BJ (cell line): ENCODE measurements around the gene PKP3. TPM values are rescaled to one million over a fixed set of nuclear protein-coding genes. Genes with fewer than 3 reads are reported as not detected.
"Not testable (repeated sequence)": the region's sequence is repeated elsewhere in the genome, so short reads cannot be mapped to it uniquely, and the experiment has no call there.

ENCODE experiments used
- CTCF ChIA-PET: fragments of 350-600 bp; formaldehyde crosslinking; extraction: SDS; loops from one replicate; lab custom pipeline; 2021; ENCODE audit warnings: antibody characterized with exemption, inconsistent platforms; lab: Yijun Ruan, JAX
- POLR2A ChIA-PET: fragments of 300-600 bp; sonication (Branson Sonifier 250); formaldehyde crosslinking; extraction: SDS; loops from one replicate; lab custom pipeline; 2021; ENCODE audit warnings: antibody characterized with exemption; lab: Charles Lee
- DNase-seq: peaks from one replicate; pipeline ENCODE4 v3.0.0-alpha.2; 2011; ENCODE audit warnings: low read depth
- H3K27me3 ChIP-seq: 2 replicates; pipeline ENCODE4 v1.6.0; 2011; ENCODE audit warnings: low read length; ENCODE audit not compliant: control insufficient read depth, insufficient read depth
- H3K36me3 ChIP-seq: 2 replicates; pipeline ENCODE4 v1.5.1; 2011; ENCODE audit warnings: low read length; ENCODE audit not compliant: control insufficient read depth, insufficient read depth
- H3K4me3 ChIP-seq: 2 replicates; pipeline ENCODE4 v1.5.1; 2011; ENCODE audit warnings: low read depth, mild to moderate bottlenecking, control low read depth, low read length
- CTCF ChIP-seq: IDR thresholded peaks from 2 replicates; pipeline ENCODE4 v1.5.1; 2011; ENCODE audit warnings: low read depth, mild to moderate bottlenecking, control low read depth, inconsistent platforms, low read length, moderate library complexity; ENCODE audit not compliant: insufficient read depth
- polyA plus RNA-seq: library from polyadenylated mRNA; depleted of rRNA; stranded (reverse); fragments of >200 nt; gene quantifications from 2 replicates; pipeline ENCODE4 v1.2.3, GENCODE V29; 2011

PKP3 gene
- polyA plus RNA-seq, 1 experiment = 0.86 TPM

GRCh38 chr11:431921-432320 lies 37.9 kb downstream of the PKP3 start:
- Histone ChIP-seq H3K4me3 (no peak overlapping the region), H3K36me3 (no peaks in the 10 kb centered on the region), H3K27me3 (0 out of 2 replicates have a peak, but pooled peaks cover under 1% of the 10 kb centered on the region)
- DNase-seq = no peak
- TF ChIP-seq CTCF = no peak
- ChIA-PET POLR2A (no interaction called here), CTCF (no interaction called here)

- Histone ChIP-seq H3K4me3 (no peak overlapping the region), H3K36me3 (no peaks in the 10 kb centered on the region), H3K27me3 (no peaks in the 10 kb centered on the region)
- ChIA-PET CTCF (no interaction called here), POLR2A (no interaction called here)
- DNase-seq = no peak
- TF ChIP-seq CTCF = no peak
These were observed 38.6 kb downstream of the PKP3 start for GRCh38 chr11:432501-433100.

- ChIA-PET POLR2A (no interaction called here), CTCF (no interaction called here)
- no peak for DNase-seq
- Histone ChIP-seq H3K27me3 (no peaks in the 10 kb centered on the region), H3K4me3 (no peak overlapping the region), H3K36me3 (no peaks in the 10 kb centered on the region)
- no peak for TF ChIP-seq CTCF
These were observed 39.1 kb downstream of the PKP3 start for GRCh38 chr11:433111-433510.

GRCh38 chr11:433641-434040 lies 39.6 kb downstream of the PKP3 start:
- TF ChIP-seq CTCF = no peak
- CTCF ChIA-PET = no interaction called here
- no peak for DNase-seq
- no peak overlapping the region for H3K4me3 ChIP-seq
- no peaks in the 10 kb centered on the region for H3K27me3 ChIP-seq
- H3K36me3 ChIP-seq = no peaks in the 10 kb centered on the region
- POLR2A ChIA-PET = no interaction called here

- DNase-seq = no peak
- ChIA-PET CTCF (no interaction called here), POLR2A (no interaction called here)
- H3K4me3 ChIP-seq = no peak overlapping the region
- H3K36me3 ChIP-seq = no peaks in the 10 kb centered on the region
- no peak for TF ChIP-seq CTCF
- no peaks in the 10 kb centered on the region for H3K27me3 ChIP-seq
These were observed 40.5 kb downstream of the PKP3 start for GRCh38 chr11:434496-434895.

GRCh38 chr11:434999-435740 lies 41.2 kb downstream of the PKP3 start:
- H3K36me3 ChIP-seq, H3K4me3 ChIP-seq, CTCF ChIA-PET, POLR2A ChIA-PET, H3K27me3 ChIP-seq, DNase-seq: not testable (repeated sequence)
